CD4-positive, alpha-beta T cell treated with Interleukin-6 for 4 hours (primary cell): Measurements from ENCODE around the gene AP1M1.

ENCODE experiments used
- DNase-seq: peaks from one replicate; pipeline ENCODE4 v3.0.0-alpha.2; 2020; ENCODE audit warnings: mixed read lengths

AP1M1 gene

DNA sequence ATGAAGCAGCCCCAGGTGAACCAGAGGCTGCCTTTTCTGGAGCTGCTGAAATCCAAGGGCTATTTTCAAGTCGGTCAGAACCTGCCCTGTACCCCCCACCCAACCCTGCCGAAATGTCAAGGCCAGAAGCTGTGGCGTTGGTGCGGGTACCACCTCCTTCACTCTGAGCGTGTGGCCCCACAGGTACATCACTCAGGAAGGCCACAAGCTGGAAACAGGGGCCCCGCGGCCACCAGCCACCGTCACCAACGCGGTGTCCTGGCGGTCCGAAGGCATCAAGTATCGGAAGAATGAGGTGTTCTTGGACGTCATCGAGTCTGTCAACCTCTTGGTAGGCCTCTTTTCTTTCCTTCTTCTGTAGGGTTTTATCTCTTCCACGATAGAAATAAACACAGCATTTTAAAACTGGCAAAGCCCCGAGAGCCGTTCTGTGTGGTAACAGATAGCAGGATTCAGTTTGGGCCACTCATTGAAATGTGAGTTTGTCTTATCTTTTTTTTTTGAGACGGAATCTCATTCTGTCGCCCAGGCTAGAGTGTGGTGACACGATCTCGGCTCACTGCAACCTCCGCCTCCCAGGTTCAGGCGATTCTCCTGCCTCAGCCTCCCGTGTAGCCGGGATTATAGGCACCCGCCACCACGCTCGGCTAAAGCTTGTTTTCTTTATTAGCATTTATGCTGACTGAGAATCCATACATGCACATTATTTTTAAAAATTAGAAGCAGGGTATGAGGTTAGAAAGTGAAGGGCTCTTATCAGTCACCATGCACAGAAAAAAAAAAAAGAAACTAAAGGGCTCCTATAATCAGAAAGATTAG lies 11.3 kb downstream of the AP1M1 start:
- DNase-seq, result no peak

DNA sequence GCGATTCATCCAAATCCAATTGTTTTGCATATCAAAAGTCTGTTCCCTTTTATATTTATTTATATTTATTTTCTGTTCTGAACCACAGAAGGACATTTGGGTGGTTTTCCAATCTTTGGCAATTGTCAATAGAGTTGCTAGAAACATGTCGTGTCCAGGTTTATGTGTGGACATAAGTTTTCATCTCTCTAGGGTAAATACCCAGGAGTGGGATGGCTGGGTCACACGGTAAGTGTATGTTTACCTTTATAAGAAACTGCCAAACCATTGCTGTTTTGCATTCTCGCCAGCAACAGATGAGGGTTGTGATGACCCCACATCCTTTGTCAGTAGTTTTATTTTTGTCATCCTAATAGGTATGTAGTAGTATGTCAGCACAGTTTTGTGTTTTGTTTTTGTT lies 12.5 kb downstream of the AP1M1 start:
- no peak for DNase-seq

DNA sequence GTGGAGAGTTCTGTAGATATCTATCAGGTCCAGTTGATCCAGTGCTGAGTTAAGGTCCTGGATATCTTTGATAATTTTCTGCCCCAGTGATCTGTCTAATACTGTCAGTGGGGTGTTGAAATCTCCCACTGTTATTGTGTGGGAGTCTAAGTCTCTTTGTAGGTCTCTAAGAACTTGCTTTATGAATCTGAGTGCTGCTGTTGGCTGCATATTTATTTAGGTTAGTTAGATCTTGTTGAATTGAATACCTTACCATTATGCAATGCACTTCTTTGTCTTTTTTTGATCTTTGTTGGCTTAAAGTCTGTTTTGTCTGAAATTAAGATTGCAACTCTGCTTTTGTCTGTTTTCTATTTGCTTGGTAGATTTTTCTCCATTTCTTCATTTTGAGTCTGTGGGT lies 15.4 kb downstream of the AP1M1 start:
- no peak for DNase-seq

DNA sequence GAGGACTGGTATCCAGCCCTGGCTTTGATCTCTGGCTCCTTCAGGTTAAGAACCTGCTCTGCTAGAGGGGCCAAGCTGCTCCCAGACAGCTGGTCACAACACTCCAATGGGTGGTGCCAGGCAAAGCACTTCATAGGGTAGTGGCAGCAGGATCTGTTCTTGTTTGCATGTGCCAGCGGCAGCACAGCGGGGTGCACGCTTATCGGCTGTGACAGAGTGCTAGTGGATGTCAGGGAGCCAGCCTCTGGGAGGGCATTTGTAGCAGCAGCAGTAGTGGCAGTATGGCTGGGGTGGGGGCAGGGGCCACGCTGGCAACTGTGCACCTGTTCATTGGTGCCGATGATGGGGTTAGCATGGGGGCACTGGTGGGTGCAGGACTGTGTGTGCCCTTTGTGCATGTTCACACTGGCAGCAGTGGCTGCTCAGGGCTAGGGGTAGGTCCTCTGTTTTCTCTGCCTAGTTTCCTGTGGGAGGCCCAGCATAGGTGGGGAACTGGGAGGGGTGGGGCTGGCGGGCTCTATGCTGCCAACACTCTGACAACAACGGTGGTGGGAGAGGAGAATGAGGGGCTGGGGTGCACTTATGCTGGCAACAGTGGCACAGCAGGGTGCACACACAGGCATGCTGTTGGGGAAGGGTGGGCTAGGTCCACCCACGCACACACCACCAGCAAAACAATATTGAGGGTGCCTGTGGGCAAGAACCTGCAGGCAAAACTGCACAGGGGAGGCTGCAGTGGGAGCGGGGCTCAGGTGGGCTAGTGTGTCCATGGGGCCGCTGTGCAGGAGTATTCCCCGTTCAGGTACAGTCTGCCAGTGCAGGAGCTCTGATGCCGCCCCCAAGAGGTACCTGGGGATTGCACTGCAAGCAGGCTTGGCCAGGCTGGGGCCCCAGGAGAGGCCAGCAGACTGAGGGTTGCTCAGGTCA lies 19.3 kb downstream of the AP1M1 start:
- DNase-seq, result peak; percentile 61

DNA sequence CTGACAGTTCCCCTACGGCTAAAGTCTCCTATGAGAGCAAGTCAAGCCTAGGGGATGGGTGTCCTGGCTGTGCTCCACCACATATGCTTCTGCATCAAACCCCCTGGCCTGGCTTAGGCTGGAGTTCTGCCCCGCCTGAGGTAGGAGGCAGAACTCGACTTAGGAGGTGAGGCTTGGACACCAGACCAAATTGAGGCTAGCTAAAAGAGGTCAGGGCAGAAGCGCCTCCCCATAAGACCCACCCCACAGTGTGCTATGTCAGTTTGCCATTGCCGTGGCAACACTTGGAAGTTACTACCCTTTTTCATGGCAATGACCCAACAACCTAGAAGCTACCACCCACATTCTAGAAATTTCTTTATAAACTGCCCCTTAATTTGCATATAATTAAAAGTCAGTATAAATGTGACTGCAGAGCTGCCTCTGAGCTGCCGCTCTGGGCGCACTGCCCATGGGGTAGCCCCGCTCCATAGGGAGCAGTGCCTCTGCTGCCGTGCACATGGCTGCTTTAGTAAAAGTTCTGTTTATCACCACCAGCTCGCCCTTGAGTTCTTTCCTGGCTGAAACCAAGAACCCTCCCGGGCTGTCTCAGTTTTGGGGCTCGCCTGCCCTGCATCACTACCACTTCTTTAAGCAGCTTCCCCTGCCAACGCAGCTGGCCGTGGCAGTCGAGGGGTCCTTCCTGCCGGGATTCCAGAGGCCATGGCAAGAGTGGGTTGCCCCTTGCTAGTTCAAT lies 20.2 kb downstream of the AP1M1 start:
- no peak for DNase-seq

DNA sequence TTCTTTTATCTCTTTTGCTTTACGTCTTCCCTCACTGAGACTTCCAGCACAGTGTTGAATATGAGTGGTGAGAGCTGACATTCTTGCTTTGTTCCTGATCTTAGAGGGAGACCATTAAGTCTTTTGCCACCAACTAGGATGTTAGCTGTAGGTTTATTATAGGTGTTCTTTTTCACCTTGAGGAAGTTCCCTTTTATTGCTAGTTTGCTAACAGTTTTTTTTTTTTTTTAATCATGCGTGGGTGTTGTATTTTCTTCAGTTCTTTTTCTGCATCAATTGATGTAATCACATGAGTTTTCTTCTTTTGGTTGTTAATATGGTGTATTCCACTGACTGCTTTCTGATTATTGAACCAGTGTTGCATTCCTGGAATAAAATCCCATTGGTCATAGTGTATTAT lies 21.1 kb downstream of the AP1M1 start:
- DNase-seq, result no peak

DNA sequence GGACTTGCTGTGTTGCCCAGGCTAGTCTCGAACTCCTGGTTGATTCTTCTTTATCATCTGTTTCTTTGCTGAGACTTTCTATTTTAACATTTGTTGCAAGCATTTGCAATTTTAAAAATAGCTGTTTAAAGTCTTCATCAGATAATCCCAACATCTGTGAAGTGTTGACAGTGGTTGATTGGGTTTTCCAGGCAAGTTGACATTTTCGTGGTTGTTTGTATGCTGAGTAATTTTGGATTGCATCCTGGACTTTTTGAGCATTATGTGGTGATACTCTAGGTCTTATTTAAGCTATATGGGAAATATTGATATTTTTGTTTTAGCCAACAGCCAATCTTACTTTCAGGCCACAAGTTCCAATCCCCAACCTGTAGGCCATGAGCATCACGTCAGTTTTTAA lies 25.1 kb downstream of the AP1M1 start:
- no peak for DNase-seq

DNA sequence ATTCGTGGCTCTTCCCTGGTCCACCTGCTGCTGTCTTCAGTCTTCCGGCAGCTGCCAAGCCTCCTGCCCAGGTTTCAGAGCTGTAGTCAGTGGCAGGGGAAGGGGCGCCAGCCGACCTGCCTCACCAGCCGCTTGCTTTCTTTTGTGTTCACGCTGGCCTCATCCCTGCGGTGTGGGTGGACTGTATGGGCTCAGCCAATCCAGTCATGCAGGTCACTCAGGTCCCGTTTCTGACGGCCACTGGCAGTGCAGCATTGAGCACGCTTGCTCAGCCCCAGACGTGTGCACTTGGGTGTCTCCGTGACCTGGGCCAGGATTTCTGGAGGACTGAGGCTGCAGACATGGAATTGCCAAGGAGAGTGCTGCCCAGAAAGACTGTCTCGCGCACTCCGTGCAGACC lies 26.0 kb downstream of the AP1M1 start:
- no peak for DNase-seq

DNA sequence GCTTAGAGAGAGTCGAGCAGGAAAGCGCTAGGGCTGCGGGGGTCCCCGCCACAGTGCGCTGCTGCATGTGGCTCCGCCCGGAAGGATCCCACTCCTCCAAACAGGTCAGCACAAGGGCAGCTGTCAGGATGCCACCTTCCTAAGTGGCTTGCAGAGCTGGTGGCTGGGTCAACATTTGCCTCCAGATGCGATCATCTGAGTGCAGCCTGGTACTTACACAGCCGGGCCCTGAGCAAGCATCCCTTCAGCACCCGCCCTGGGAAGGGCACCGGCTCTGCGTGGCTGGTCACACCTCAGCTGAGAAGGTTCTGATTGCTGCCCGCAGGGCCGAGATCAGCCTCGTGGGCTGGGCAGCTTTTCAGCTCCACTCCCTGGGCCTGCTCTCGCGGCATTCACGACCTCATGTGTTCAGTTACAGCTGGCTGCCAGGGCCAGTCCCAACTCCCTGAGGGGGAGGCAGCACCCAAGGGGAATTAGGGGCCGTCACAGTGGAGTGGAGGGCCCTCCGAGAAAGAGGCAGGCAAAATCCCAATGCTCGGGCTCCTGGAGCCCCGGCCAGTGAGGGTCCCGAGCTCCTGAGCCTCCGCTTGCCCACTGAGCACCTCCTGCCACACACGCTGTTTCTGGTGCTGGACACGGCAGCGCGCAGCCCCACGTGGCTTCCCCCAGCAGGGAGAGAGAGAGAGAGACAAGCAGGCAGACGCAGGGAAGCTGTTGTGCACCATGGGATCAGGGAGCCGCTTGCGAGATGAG lies 26.8 kb downstream of the AP1M1 start:
- no peak for DNase-seq

DNA sequence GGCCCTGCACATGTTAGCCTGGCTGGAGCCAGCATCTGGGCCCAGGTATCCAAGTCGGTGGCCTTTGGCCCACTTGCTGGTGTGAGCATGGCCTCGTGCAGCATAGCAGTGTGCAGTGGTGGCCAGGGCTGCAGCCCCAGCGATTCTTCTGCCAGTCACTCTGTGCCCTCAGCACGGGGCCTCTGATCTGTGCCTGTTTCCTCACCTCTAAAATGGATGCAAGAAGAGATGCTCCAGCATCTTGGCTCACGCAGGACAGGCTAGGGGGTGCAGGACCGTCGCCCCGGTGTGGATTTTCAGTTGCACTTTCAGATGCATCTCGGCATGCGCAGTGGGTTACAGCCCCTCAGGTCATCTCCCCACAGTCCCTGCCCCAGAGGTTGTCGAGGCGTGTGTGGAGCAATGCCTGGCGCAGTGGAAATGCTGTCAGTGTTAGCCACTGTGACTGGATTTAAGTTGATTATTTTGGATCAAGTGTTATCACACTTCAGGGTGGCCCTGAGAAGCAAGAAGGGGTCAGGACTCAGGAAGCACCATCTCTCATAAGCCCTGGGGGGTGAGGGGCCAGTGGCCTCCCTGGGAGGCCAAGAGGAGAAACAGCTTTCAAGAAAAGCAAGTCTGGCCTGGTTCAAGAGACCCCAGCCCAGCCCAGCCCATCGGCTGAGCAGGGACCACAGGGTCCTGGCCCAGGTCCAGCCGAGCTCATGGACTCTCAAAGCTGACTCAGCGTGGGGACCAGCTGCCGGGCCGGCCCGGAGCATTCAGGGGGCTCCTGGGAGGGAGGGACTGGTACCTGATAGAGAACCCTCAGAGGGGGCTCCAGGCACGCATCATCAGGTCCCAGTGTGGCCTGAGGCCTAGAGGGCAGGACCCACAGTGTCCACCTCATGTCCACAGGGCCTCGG lies 27.8 kb downstream of the AP1M1 start:
- no peak for DNase-seq

DNA sequence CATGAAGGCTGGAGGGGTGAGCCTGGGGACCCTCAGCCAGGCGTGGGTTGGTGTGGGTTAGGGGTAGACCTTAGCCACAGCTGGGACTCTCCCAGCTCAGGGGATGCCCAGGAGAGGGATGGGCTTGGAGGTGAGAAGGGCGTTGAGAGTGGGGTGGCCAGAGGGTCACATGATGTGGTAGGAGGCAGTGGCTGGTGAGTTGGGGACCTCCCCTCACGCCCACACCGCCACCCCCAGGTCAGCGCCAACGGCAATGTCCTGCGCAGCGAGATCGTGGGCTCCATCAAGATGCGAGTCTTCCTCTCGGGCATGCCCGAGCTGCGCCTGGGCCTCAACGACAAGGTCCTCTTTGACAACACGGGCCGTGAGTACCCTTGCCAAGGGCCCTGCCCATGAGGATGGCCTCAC lies 28.5 kb downstream of the AP1M1 start:
- DNase-seq, result no peak

DNA sequence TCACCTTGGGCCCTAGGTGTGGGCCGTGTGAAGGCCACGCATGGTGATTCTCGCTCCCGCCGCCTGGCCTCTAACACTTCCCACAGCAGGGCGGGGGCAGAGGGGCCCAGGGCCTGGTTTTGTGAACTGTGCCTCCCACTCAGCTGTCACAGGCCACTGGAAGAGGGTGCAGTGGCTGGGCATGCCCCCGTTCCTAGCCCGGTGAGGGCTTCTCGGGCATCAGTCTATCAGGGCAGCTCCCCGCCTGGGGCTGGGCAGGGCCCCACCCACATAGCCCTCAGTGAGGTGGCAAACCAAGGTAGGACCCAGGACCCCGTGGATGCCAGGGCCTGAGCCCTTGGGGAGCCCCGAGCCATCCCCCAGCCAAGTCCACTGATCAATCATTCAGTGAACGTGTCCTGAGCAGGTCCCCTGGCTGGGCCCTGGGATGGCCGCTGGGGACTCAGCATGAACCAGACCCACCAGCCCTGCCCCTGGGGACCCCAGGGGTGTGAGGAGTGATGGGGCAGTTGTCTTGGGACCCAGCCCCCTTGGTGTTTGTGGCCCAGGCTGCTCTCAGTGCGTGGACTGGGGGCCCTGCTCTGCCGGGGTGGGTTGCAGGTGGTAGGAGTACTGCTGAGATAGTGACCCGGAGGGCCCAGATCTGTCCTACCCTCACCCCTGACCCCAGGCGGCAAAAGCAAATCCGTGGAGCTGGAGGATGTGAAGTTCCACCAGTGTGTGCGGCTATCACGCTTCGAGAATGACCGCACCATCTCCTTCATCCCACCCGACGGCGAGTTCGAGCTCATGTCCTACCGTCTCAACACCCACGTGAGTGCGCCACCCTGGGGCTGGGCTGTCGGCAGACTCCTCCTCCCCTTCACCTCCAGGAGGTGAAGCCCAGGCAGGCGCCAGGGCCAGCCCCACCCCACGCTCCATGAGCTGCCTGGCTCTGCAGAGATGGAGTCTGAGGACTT lies 29.4 kb downstream of the AP1M1 start:
- DNase-seq, result no peak

DNA sequence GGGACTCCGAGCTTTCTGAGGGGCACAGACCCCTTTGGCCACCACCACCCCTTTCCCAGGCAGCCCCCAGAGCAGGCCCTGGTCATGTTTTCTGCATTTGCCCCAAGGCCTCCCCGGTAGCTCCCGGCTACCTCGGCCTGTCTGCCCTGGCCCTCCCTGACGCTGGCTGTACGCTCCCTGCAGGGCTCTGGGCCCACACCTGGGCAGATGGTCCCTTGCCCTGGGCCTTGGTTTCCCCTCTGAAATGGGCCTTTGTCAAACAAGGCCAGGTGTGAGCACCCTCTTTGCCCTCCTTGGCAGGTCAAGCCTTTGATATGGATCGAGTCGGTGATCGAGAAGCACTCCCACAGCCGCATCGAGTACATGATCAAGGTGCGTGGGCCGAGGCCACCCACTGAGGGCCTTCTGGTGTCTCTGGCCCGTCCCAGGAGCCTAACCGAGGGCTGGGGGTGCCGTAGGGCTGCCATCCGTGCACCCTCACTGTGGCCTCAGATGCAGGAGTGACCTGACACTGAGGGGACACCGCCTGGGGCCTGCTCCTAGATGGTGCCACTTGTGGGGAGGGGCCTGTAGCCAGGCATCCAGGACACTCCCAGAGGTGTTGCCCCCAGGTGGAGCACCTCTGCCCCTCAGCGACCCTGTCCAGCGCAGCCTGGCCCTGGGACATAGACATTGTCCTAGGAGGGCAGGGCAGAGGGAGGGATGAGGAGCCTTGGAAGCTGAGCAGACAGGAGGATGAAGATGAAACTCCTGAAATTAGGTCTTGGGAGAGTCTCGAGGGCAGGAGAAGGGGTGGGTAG lies 30.3 kb downstream of the AP1M1 start:
- no peak for DNase-seq

DNA sequence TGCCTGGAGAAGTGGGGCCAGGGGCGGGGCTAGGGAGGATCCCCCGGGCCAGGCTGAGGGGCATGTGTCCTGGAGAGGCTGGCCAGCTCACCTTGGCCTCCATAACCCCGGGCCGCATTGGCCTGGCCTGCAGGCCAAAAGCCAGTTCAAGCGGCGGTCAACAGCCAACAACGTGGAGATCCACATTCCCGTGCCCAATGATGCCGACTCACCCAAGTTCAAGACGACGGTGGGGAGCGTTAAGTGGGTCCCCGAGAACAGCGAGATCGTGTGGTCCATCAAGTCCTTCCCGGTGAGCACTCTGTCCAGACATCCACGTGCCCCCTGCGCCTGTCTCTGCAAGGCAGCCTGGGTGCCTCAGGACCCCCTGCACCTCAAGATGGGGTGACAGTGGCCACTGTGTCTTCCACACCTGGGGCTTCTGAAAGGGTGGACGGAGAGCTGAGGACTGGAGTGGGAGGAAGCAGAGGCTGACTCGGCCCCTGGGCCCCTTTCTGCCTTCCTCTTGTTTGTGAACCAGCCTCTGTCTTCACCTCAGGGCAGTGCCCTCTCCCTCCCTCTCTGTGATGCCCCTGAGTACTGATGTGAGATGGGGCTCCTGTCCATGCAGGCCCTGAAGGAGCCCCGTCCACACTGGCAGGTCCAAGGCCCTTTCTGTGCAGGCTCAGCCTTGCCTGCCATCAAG lies 31.1 kb downstream of the AP1M1 start:
- DNase-seq, result no peak

DNA sequence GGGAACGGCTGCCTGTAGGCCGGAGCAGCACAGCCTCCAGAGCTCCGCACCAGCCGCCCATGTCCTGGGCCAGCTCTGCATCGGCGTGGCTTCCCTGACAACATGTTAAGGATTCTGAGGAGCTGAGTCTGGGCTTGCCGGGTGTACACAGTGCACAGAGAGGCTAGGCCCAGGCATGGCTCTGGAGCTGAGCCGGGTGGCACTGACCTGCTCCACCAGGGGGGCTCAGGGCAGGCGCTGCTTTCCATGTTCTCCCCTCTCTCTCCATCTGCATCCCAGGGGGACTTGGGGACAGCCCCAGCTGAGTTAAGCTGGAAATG lies 31.6 kb downstream of the AP1M1 start:
- no peak for DNase-seq

DNA sequence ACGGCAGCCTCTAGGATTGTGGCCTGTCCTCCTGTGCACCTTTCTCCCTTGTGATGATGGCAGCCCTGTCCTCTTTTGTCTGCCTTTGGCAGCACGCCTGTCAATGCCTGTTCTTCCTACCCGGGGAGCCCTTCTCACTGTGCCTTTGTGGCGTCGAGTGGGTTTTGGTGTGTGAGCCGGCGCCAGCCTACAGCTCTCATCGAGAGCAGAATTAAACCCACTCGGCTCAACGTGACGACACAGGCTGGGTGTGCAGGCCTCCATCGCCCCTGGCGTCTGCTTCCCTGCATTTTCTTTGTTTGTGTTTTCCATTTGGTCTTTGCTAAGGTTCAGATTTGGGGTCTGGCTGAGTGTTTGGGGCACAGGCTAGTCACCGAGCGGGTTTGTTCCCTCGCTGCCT lies 34.4 kb downstream of the AP1M1 start:
- DNase-seq, result no peak

DNA sequence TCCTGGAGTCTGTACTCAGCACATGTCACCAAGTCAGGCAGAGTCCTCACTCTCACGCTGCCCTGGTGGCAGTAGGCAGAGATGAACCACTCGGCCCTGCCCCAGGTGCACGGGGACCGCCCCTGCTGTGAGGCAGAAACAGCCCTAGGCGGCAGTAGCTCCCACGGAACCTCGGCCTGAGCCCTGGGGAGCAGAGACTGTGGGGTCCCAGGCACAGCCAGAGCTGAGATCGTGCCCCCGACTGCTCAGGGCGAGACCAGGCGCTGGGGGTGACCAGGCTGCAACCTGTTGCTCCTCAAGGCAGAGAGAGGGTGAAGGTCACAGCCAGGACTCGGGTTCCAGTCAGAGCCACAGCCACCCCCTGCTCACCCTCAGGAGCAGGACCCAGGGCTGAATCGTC lies 34.9 kb downstream of the AP1M1 start:
- no peak for DNase-seq

DNA sequence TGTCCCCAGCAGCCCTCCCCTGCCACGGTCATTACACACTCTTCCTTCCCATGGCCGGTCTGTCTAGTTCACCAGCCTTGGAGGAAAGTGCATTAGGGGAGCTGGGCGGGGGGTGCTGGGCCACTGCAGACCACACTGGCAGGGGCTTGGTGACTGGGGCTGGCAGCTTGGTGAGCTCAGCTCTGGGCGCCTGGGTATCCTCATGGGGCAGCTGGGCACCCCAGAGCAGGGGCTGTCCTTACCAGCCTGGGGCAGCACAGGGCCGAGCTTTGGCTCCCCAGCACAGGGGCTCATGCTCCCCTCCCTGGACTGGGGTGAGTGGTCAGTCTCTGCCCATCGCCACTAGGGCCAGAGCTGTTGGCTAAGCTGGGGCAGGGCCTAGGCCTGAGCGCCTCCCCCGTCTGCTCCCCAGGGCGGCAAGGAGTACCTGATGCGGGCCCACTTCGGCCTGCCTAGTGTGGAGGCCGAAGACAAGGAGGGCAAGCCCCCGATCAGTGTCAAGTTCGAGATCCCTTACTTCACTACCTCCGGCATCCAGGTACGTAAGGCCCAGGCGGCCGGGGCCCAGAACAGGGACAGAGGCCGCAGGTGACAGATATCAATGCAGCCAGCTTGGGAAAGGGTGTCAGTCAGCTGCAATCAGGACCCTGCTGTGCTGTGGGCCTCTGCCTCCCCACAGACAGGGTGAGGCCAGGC lies 35.5 kb downstream of the AP1M1 start:
- no peak for DNase-seq
